ENCODE measurements around the gene DLGAP4.

DNA sequence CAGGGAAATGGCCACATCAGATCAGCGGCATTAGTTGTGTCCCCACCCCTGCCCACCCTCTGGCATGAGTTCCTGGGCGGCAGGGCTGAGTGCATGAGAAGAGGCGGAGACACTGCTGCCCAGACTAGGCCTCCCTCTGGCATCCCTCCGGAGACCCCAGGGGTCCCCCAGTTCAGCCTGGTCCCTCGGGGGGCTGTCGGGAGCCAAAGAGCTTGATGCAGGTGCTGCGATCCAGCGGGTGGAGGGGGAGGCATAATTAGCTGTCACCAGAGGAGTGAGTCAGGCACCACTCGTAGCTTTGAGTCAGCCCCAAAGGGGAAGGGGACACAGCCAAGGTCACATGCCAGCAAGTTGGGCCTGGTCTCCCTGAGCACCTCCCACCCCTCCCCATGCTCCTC, 34.5 kb downstream of the DLGAP4 start:
- TF ChIP-seq POLR2A (IDR thresholded peaks at IDR 0.05), result no peak
- TF ChIP-seq, protein P1, sequence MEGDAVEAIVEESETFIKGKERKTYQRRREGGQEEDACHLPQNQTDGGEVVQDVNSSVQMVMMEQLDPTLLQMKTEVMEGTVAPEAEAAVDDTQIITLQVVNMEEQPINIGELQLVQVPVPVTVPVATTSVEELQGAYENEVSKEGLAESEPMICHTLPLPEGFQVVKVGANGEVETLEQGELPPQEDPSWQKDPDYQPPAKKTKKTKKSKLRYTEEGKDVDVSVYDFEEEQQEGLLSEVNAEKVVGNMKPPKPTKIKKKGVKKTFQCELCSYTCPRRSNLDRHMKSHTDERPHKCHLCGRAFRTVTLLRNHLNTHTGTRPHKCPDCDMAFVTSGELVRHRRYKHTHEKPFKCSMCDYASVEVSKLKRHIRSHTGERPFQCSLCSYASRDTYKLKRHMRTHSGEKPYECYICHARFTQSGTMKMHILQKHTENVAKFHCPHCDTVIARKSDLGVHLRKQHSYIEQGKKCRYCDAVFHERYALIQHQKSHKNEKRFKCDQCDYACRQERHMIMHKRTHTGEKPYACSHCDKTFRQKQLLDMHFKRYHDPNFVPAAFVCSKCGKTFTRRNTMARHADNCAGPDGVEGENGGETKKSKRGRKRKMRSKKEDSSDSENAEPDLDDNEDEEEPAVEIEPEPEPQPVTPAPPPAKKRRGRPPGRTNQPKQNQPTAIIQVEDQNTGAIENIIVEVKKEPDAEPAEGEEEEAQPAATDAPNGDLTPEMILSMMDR (IDR thresholded peaks at IDR 0.05), result no peak
- TF ChIP-seq POLR2AphosphoS5 (IDR thresholded peaks at IDR 0.05), result no peak
